GM12878 (cell line): Measurements from ENCODE around the gene CARMIL3. TPM values are rescaled to one million over a fixed set of nuclear protein-coding genes. Genes with fewer than 3 reads are reported as not detected.
A peak's percentile ranks its signal among the peaks of the same experiment; 100 is the strongest.

Experiments used
- BRCA1 ChIP-seq: IDR thresholded peaks from 2 replicates; pipeline ENCODE4 v1.6.1; 2011; ENCODE audit warnings: low read depth, low read length, improper control_type of control experiment
- CBX3 ChIP-seq: fragments of 200-600 bp; sonication (generic); IDR thresholded peaks from 2 replicates; pipeline ENCODE4 v1.6.1; 2016; ENCODE audit warnings: low read depth, borderline replicate concordance
- NFYB ChIP-seq: IDR thresholded peaks from 2 replicates; pipeline ENCODE4 v1.6.1; 2011; ENCODE audit warnings: low read depth, mild to moderate bottlenecking, low read length, improper control_type of control experiment, moderate library complexity; ENCODE audit not compliant: insufficient read depth
- polyA plus RNA-seq, 11 experiments: library from polyadenylated mRNA; depleted of rRNA in 4 of 11; unstranded in 6 of 11; stranded (reverse) in 5 of 11; fragments of >200 nt; fragmentation: Nextera tagmentation in 4 of 11; fragmentation: Illumina TruSeq in 1 of 11; extraction: Ambion mirVana in 4 of 11; extraction: Trizol in 1 of 11; gene quantifications; 1 replicate in 1 of 11; 2 replicates in 10 of 11; pipeline versions ENCODE4 v1.2.1 to v1.2.3, GENCODE V29; 2011 to 2016; ENCODE audit warnings: inconsistent platforms in 2 of 11, missing spikeins in 2 of 11, low read depth in 1 of 11
- total RNA-seq, 4 experiments: library from RNA; depleted of rRNA in 3 of 4; stranded (reverse); fragments of >200 nt in 3 of 4; fragmentation: Illumina TruSeq in 1 of 4; extraction: Trizol in 1 of 4; gene quantifications; 2 replicates each; pipeline versions ENCODE4 v1.2.1 to v1.2.3, GENCODE V29; 2013 to 2021
- TF ChIP-seq, protein P1 (sequence below): fragments of 450-650 bp; IDR thresholded peaks from 2 replicates; pipeline ENCODE4 v1.6.1; 2017; ENCODE audit warnings: mild to moderate bottlenecking, moderate library complexity
- TF ChIP-seq, protein P2 (sequence below): fragments of 450-650 bp; IDR thresholded peaks from 2 replicates; pipeline ENCODE4 v1.6.1; 2017; ENCODE audit warnings: antibody characterized with exemption, mild to moderate bottlenecking, moderate library complexity

Gene CARMIL3
- total and polyA plus RNA-seq, 10 of the 15 experiments (the other 5 are each of a cell fraction or from before 2014, with no cell fraction given): 0.09 to 0.32 (median 0.25) TPM; not detected in 3

DNA sequence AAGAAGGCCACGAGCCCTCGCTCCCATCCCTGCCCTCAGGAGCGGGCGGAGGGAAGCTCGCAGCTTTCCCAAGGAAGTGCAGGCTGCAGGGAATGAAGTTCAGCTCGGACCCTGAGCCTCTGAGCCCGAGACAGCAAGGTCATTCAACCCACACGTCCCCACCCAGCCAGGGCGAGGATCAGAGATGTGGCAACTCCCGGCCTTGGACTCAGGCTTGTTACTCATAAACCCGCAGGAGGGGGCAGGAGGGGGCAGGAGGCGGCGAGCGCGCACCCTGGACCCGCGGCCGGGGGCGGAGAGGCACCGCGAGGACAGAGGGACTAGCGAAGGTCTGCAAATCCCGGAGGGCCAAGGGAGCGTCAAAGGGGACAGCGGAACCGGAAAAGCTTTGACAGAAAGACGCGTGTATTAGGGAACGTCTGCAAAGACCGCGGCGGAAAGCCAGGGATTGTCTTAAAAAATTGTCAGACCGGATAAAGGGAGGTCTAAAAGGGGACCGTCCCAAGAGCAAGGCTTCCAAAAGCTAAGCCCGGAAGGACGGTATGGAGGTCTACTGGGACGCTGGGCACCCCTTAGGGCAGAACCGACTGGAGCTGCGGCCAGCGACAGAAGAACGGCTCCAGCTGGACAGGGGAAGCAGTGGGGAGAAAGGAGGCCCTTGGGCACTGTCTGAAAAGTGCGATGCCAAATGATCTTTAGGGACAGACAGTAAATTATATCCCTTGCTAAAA lies 62.2 kb downstream of the CARMIL3 start (continued):
- TF ChIP-seq, protein P1, sequence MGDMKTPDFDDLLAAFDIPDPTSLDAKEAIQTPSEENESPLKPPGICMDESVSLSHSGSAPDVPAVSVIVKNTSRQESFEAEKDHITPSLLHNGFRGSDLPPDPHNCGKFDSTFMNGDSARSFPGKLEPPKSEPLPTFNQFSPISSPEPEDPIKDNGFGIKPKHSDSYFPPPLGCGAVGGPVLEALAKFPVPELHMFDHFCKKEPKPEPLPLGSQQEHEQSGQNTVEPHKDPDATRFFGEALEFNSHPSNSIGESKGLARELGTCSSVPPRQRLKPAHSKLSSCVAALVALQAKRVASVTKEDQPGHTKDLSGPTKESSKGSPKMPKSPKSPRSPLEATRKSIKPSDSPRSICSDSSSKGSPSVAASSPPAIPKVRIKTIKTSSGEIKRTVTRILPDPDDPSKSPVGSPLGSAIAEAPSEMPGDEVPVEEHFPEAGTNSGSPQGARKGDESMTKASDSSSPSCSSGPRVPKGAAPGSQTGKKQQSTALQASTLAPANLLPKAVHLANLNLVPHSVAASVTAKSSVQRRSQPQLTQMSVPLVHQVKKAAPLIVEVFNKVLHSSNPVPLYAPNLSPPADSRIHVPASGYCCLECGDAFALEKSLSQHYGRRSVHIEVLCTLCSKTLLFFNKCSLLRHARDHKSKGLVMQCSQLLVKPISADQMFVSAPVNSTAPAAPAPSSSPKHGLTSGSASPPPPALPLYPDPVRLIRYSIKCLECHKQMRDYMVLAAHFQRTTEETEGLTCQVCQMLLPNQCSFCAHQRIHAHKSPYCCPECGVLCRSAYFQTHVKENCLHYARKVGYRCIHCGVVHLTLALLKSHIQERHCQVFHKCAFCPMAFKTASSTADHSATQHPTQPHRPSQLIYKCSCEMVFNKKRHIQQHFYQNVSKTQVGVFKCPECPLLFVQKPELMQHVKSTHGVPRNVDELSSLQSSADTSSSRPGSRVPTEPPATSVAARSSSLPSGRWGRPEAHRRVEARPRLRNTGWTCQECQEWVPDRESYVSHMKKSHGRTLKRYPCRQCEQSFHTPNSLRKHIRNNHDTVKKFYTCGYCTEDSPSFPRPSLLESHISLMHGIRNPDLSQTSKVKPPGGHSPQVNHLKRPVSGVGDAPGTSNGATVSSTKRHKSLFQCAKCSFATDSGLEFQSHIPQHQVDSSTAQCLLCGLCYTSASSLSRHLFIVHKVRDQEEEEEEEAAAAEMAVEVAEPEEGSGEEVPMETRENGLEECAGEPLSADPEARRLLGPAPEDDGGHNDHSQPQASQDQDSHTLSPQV: no peak
- TF ChIP-seq BRCA1 (peak; percentile 32; the same call in 1 of the 2 replicates), CBX3 (no peak), NFYB (no peak)
- TF ChIP-seq, protein P2, sequence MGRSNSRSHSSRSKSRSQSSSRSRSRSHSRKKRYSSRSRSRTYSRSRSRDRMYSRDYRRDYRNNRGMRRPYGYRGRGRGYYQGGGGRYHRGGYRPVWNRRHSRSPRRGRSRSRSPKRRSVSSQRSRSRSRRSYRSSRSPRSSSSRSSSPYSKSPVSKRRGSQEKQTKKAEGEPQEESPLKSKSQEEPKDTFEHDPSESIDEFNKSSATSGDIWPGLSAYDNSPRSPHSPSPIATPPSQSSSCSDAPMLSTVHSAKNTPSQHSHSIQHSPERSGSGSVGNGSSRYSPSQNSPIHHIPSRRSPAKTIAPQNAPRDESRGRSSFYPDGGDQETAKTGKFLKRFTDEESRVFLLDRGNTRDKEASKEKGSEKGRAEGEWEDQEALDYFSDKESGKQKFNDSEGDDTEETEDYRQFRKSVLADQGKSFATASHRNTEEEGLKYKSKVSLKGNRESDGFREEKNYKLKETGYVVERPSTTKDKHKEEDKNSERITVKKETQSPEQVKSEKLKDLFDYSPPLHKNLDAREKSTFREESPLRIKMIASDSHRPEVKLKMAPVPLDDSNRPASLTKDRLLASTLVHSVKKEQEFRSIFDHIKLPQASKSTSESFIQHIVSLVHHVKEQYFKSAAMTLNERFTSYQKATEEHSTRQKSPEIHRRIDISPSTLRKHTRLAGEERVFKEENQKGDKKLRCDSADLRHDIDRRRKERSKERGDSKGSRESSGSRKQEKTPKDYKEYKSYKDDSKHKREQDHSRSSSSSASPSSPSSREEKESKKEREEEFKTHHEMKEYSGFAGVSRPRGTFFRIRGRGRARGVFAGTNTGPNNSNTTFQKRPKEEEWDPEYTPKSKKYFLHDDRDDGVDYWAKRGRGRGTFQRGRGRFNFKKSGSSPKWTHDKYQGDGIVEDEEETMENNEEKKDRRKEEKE: no peak
